ENCODE measurements around the gene ADGRG1.

DNA sequence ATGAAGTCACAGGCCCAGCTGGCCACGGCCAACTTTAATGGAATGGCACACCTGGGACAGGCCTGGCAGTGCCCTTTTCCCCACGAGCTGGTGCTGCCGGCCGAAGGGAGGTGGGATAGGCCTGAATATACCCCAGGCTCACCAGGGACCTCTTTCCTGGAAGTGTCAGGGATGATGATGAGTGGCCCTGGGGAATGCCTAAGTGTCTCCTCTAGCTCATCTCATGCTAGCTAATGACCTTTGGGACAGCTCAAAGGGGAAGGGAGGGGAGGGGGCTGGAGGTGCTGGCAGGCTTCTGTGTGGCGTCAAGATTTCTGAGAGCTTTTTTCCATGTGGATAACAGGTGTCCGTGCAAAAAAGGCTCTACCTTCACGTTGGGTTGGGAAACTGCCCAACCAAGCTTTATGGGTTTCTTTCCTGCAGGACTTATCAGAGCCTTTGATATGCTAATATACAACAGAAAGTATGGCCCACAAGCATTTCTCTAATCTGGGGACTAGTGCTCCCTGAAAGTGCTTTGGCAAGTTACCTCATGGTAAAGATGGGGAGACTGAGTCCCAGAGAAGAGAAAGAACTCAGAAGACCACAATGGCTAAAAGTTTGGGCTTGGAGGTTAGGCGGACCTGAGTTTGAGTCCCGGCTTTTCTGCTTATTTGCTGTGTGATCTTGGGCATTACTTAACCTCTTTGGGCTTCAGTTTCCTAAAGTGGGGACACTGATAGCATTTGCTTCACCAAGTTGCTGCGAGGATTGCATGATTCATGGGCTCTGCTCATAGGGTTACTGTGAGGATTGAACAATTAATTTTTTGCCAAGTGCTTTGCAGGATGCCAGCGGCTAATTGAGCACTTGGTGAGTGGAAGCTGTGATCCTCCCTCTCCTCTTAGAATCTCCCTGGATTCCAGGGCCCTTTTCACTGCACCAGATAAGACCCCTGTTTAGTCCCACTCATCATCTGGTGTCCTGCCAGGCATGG lies 14.0 kb downstream of the ADGRG1 start:
- TF ChIP-seq, protein P1, sequence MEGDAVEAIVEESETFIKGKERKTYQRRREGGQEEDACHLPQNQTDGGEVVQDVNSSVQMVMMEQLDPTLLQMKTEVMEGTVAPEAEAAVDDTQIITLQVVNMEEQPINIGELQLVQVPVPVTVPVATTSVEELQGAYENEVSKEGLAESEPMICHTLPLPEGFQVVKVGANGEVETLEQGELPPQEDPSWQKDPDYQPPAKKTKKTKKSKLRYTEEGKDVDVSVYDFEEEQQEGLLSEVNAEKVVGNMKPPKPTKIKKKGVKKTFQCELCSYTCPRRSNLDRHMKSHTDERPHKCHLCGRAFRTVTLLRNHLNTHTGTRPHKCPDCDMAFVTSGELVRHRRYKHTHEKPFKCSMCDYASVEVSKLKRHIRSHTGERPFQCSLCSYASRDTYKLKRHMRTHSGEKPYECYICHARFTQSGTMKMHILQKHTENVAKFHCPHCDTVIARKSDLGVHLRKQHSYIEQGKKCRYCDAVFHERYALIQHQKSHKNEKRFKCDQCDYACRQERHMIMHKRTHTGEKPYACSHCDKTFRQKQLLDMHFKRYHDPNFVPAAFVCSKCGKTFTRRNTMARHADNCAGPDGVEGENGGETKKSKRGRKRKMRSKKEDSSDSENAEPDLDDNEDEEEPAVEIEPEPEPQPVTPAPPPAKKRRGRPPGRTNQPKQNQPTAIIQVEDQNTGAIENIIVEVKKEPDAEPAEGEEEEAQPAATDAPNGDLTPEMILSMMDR (conservative IDR thresholded peaks at IDR 0.05 in 1 of 2, IDR thresholded peaks at IDR 0.05 in 1 of 2; ENCODE audit: low read depth in 1 of 2, low read length in 2 of 2), result no peak
- no peak for TF ChIP-seq EZH2 (IDR thresholded peaks at IDR 0.05; ENCODE audit: low read length, missing control alignments)
